ENCODE results near the gene LYZL1. TPM values are rescaled to one million over a fixed set of nuclear protein-coding genes. Genes with fewer than 3 reads are reported as not detected.

LYZL1 gene
- total RNA-seq, 4 donors from 2014 or later: not detected

DNA sequence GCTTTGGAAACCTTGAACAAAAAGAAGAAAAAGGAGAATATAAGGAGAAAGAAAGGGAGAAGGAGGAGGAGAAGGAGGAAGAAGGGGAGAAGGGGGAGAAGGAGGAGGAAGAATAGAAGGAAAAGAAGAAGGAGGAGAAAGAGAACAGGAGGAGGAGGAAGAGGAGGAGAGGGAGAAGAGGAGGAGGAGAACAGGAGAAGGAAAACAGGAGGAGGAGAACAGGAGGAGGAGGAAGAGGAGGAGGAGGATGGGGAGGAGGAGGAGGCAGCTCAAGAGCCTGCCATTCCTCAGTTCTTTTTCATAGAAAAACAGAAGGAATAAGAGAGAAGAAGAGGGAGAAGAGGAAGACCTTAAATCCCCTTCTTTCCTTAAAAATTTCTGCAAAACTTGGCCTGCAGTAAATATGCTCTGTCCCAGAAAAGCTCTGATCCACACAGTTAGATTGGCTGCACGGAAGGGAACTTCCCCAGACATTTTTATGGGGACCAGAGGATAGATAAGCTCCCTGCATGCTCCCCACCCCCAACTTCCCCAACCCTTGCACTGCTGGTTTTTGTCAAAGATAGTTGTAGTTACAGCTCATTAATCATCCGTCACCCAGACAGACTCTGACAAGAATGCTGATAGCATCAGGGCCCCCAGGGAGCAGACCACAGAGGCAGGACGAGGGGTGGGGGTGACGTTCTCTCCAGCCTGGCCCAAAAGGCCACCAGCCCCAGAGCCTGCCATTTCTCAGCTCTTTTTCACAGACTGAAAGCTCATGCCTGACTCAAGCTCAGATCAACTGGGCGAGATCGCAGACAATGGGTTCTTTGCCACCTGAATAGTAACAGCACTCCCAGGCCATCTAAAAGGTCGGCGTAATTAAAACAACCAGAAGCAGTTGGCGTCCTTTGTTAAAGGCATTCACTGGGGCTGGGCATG lies 34.5 kb upstream of the LYZL1 start:
- no peak for DNase-seq (ENCODE audit: low spot score)
- ATAC-seq (ENCODE audit: low FRiP score): no peak
- TF ChIP-seq, protein P1, sequence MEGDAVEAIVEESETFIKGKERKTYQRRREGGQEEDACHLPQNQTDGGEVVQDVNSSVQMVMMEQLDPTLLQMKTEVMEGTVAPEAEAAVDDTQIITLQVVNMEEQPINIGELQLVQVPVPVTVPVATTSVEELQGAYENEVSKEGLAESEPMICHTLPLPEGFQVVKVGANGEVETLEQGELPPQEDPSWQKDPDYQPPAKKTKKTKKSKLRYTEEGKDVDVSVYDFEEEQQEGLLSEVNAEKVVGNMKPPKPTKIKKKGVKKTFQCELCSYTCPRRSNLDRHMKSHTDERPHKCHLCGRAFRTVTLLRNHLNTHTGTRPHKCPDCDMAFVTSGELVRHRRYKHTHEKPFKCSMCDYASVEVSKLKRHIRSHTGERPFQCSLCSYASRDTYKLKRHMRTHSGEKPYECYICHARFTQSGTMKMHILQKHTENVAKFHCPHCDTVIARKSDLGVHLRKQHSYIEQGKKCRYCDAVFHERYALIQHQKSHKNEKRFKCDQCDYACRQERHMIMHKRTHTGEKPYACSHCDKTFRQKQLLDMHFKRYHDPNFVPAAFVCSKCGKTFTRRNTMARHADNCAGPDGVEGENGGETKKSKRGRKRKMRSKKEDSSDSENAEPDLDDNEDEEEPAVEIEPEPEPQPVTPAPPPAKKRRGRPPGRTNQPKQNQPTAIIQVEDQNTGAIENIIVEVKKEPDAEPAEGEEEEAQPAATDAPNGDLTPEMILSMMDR (IDR thresholded peaks at IDR 0.05): no peak

DNA sequence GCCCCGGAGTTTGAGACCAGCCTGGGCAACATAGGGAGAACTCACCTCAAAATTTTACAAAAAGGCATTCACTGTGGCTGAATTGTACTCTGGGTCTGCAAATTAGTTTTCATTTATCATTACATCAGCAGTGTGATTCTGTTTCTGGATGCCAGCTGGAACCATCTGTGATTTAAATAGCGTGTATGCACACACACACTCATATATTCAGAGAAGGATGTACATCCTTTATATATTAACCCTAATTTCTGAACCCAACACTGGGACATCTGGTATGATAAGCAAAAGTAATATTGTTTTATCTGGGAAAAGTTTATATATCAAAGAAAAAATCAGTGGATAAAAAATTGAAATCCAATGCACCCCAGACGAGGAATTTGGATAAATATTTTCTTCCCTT lies 33.8 kb upstream of the LYZL1 start:
- TF ChIP-seq, protein P1 (IDR thresholded peaks at IDR 0.05): no peak
- DNase-seq (ENCODE audit: low spot score): no peak
- ATAC-seq (ENCODE audit: low FRiP score): no peak

DNA sequence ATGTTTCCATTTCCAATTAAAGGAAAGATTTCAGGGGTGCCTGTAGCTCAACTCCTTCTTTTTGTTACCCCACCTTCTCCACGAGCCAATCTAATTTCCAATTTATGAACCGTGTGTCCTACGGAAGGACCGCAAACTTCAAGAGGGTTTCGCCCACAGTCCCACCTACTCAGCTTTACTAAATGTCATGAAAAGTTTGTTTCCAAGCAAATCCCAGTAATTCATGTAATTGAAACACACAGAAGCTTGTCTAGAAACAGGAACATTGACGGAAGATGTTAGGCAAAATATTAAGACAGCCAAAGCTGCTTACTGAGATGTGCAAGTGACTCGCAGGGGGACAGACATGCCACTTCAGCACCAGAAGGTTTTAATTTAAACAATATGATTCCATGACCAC lies 32.9 kb upstream of the LYZL1 start:
- ATAC-seq (ENCODE audit: low FRiP score) (no peak), DNase-seq (ENCODE audit: low spot score) (no peak)
- TF ChIP-seq, protein P1 (IDR thresholded peaks at IDR 0.05): no peak

DNA sequence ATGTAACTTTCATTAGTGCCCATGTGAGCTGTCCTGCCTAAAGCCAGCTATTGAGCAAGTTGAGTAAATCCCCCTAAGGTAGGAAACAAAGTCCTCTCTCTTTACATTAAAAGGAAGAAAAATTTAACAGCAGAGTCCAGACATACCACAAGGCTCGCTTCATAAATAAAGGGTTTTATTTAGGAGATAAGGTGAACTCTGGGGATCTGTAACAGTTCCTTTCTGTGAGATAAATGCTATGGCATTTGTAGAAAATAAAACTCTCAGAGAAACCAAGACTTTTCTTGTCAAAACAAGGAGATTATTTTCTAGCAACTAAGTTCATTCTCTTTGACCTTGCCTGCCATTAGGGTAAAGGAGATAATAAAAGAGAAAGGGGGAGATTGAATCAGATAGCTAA lies 32.3 kb upstream of the LYZL1 start:
- ATAC-seq (ENCODE audit: low FRiP score) (no peak), DNase-seq (ENCODE audit: low spot score) (no peak)
- TF ChIP-seq, protein P1 (IDR thresholded peaks at IDR 0.05): no peak

DNA sequence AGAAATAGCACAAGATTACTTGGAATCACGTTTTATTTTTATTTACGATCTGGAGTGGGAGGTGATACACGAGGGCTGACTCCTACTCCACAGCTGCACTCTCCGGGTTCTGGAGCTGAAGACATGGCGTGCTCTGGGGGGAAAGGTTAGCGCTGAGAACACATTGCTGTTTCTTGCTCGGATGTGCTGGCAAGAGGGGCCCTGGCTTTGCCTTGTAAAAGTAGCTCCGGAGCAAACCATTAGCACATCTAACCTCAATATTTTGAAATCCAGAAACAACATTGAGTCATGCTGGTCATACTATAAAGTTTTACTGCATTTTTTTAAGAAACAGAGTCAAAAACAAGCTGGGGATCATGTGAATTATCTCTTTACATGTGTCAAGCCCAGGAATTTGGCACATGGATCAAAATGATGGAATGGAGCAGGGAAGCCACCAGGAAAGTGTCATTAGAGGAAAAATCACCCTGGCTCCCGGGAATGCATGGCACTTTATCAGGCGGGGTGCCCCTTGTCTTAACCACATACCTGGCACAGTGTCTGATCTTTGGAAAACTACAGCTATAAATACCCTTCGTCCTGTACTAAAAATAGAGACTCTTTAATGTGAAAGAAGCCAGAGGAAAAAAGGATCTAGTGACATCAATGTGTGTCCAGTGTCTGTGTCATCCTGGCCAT lies 31.6 kb upstream of the LYZL1 start:
- peak; percentile 82 for ATAC-seq (ENCODE audit: low FRiP score)
- TF ChIP-seq, protein P1 (IDR thresholded peaks at IDR 0.05): no peak
- no peak for DNase-seq (ENCODE audit: low spot score)

DNA sequence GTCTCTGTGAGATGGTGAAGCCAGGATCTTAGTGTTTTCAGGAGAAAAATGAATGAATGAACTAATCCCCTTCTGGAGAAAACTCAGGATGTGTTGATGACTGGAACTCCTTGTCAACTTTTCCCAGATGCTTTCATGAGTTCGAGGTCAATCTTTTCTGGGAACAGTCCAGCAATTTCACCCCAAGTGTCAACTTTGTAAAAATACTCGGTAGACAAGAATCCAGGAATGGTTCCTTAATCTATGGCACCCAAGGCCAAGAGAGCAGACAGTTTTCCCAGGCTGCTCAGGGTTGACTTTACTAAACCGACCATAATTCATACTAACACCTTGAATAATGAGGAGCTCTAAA lies 31.1 kb upstream of the LYZL1 start:
- no peak for ATAC-seq (ENCODE audit: low FRiP score)
- TF ChIP-seq, protein P1 (IDR thresholded peaks at IDR 0.05): no peak
- DNase-seq (ENCODE audit: low spot score): no peak
